ENCODE data around the gene TCEA2. TPM values are rescaled to one million over a fixed set of nuclear protein-coding genes. Genes with fewer than 3 reads are reported as not detected.
A peak's percentile ranks its signal among the peaks of the same experiment; 100 is the strongest.
"Not testable (repeated sequence)": the region's sequence is repeated elsewhere in the genome, so short reads cannot be mapped to it uniquely, and the experiment has no call there.

The TCEA2 gene
- total RNA-seq, 1 donor from 2014 or later, result 40.2 TPM

DNA sequence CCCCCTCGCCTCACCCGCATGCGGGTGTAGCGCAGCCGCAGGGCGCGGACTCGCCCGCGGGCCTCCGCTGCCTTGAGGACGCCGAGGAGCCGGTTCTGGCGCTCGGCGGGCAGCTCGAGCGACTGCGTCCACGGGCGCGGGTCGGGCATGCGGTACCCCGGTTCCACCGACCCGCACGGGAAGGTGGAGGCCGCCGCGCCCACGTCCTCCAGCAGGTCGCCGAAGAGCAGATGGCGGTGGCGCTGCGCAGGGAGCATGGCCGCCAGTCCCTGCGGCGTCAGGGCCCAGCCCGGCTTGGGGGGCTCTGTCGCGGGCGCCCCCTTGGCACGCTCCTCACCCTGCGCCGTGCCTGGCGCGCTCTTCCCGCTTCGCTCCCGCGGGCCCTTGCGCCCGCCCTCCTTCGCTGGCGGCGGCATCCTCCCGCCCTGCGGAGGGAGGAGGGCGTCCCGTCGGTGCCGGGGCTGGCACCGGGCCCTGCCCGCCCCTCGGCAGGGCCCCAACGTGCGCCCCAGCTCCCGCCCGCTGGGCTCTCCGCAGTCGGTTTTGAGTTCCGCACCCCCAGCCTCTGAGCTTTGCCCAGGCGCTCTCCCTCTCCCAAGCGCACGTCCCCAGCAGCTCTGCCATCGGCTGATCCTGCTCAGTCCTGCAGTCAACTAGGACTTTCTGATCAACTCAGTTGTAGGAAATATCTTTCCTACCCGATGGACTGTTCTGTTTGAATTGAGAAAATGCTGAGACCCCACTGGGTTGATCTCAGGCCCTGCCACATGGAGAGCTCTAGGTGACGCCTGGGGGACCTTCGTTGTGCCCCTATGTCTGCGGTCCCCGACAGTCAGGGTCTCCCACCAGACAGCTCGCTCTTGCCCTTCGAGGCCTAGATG is 21.0 kb downstream of the TCEA2 start, which contains the start of gene LKAAEAR1:
LKAAEAR1 (minus strand) TSS at position 595 of the 881 bp plus-strand sequence; CDS start at position 416, 179 bp downstream.
- TF ChIP-seq, protein P1, sequence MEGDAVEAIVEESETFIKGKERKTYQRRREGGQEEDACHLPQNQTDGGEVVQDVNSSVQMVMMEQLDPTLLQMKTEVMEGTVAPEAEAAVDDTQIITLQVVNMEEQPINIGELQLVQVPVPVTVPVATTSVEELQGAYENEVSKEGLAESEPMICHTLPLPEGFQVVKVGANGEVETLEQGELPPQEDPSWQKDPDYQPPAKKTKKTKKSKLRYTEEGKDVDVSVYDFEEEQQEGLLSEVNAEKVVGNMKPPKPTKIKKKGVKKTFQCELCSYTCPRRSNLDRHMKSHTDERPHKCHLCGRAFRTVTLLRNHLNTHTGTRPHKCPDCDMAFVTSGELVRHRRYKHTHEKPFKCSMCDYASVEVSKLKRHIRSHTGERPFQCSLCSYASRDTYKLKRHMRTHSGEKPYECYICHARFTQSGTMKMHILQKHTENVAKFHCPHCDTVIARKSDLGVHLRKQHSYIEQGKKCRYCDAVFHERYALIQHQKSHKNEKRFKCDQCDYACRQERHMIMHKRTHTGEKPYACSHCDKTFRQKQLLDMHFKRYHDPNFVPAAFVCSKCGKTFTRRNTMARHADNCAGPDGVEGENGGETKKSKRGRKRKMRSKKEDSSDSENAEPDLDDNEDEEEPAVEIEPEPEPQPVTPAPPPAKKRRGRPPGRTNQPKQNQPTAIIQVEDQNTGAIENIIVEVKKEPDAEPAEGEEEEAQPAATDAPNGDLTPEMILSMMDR (IDR thresholded peaks at IDR 0.05), result no peak
- no peaks in the 10 kb centered on the region for H3K36me3 ChIP-seq
- no peak within 1 kb of the TSS for H3K27ac ChIP-seq
- DNase-seq (no peak), ATAC-seq (no peak)
- H3K4me1 ChIP-seq, result peaks cover 21% of the 10 kb centered on the region
- H3K9me3 ChIP-seq, result no peaks in the 10 kb centered on the region
- intact Hi-C loops (cut with DNase I), result no loop called here
- peaks cover 32% of the 10 kb centered on the region for H3K27me3 ChIP-seq
- peak within 1 kb of the TSS; percentile 50 for H3K4me3 ChIP-seq

DNA sequence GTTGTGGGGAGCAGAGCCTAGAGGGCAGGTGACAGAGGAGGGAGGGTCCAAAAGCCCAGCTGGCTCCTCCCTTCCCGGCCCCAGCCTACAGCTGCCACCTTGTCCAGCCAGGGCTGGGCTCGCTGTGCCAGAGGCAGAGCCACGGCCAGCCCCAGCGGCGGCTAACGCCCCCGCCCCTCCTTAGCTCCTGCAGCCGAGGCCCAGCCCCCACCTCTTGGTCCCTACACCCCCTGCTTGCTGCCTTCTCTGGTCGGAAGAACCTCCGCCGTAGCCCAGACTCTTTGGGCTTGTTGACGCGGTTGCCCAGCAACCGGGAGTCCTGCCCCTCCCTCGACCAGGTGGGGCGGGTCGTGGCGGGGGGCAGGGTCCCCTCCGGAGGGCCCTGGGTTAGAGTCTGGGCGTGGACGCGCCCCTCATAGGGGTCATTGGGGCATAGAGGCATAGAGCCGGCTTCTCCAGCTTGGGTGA is 21.7 kb downstream of the TCEA2 start:
- TF ChIP-seq, protein P1 (IDR thresholded peaks at IDR 0.05), result no peak
- DNase-seq, result no peak
- H3K4me3 ChIP-seq, result no peak overlapping the region

DNA sequence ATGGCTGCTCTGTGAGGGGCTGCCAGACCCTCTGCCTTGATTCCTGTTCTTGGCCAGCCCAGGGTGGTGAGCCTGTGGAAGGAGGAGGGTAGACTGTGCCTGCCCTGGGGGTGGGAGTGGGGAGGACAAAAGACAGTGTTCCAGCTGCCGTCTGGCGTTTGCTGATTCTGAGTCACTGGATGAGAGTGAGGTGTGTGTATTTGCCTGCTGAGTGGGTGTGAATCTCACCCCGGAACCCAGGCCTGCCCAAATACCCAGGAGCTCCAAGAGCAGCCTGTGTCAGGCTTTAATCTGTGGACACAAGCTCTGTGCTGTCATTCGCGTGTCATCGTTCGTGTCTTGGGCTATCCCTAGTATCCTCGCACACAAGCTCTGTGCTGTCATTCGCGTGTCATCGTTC is 23.8 kb downstream of the TCEA2 start:
- peaks cover 32% of the 10 kb centered on the region for H3K27me3 ChIP-seq

More for the DNA sequence above, 21.7 kb downstream of the TCEA2 start:
- H3K27me3 ChIP-seq, result peaks cover 32% of the 10 kb centered on the region
- intact Hi-C loops (cut with DNase I), result no loop called here
- H3K4me1 ChIP-seq, result peaks cover 17% of the 10 kb centered on the region
- H3K36me3 ChIP-seq, result no peaks in the 10 kb centered on the region
- no peaks in the 10 kb centered on the region for H3K9me3 ChIP-seq
- H3K27ac ChIP-seq, result no peak overlapping the region
- ATAC-seq, result no peak

DNA sequence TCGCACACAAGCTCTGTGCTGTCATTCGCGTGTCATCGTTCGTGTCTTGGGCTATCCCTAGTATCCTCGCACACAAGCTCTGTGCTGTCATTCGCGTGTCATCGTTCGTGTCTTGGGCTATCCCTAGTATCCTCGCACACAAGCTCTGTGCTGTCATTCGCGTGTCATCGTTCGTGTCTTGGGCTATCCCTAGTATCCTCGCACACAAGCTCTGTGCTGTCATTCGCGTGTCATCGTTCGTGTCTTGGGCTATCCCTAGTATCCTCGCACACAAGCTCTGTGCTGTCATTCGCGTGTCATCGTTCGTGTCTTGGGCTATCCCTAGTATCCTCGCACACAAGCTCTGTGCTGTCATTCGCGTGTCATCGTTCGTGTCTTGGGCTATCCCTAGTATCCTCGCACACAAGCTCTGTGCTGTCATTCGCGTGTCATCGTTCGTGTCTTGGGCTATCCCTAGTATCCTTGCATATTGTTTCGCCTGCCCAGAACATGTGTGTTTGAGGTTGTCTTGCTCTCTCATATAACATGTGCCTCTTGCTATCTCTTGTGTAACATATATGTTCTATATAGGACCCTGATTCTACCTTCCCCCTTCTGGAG is 24.3 kb downstream of the TCEA2 start:
- H3K27ac ChIP-seq; DNase-seq; ATAC-seq; H3K4me3 ChIP-seq; intact Hi-C loops (cut with DNase I); H3K9me3 ChIP-seq; H3K36me3 ChIP-seq: not testable (repeated sequence)
- Histone ChIP-seq H3K27me3 (peaks cover 32% of the 10 kb centered on the region), H3K4me1 (peaks cover 17% of the 10 kb centered on the region)

More for the DNA sequence above, 23.8 kb downstream of the TCEA2 start:
- Histone ChIP-seq H3K9me3 (no peaks in the 10 kb centered on the region), H3K36me3 (no peaks in the 10 kb centered on the region), H3K27ac (no peak overlapping the region), H3K4me3 (no peak overlapping the region), H3K4me1 (peaks cover 17% of the 10 kb centered on the region)
- TF ChIP-seq, protein P1 (IDR thresholded peaks at IDR 0.05), result no peak
- intact Hi-C loops (cut with DNase I), result no loop called here
- ATAC-seq, result no peak
- DNase-seq, result no peak

DNA sequence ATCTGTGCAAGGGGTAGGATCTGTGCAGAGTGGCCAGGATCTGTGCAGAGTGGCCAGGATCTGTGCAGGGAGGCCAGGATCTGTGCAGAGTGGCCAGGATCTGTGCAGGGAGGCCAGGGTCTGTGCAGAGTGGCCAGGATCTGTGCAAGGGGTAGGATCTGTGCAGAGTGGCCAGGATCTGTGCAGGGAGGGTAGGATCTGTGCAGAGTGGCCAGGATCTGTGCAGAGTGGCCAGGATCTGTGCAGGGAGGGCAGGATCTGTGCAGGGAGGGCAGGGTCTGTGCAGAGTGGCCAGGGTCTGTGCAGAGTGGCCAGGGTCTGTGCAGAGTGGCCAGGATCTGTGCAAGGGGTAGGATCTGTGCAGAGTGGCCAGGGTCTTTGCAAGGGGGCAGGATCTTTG is 25.6 kb downstream of the TCEA2 start:
- H3K4me3 ChIP-seq; DNase-seq; intact Hi-C loops (cut with DNase I); H3K27ac ChIP-seq; H3K9me3 ChIP-seq; ATAC-seq; H3K4me1 ChIP-seq; H3K36me3 ChIP-seq: not testable (repeated sequence)
- H3K27me3 ChIP-seq, result peaks cover 32% of the 10 kb centered on the region

DNA sequence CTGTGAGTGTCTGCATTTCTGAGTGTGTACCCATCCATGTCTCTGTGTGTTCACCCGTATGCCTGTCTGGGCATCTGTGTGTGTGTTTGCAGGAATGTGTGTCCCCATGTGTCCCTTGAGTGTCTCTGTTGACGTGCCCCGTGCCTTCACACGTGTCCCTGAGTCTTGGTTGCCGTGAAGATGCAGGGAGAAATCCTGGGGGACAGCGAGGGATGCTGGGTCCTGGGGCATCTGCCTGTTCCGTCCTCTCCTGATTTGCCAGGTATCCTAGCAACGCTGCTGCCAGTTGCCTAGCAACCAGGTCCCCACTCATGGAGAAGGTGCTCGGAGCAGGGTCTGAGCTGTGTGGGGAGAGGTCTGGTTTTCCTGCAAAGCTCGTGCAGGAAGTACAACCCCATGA is 27.2 kb downstream of the TCEA2 start:
- H3K27ac ChIP-seq, result no peak overlapping the region
- intact Hi-C loops (cut with DNase I), result no loop called here
- TF ChIP-seq, protein P1 (IDR thresholded peaks at IDR 0.05), result no peak

More for the DNA sequence above, 27.2 kb downstream of the TCEA2 start:
- H3K4me1 ChIP-seq, result no peaks in the 10 kb centered on the region
- no peak for DNase-seq
- H3K4me3 ChIP-seq, result no peak overlapping the region
- H3K36me3 ChIP-seq, result no peaks in the 10 kb centered on the region
- ATAC-seq, result no peak
- no peaks in the 10 kb centered on the region for H3K9me3 ChIP-seq
- peaks cover 19% of the 10 kb centered on the region for H3K27me3 ChIP-seq
